PFSK-1 (cell line): ENCODE measurements around the gene HOXC11.

Experiments used
- FOXP2 ChIP-seq: optimal IDR thresholded peaks from 2 replicates; pipeline ENCODE3; 2011; ENCODE audit warnings: borderline replicate concordance, control low read depth, inconsistent platforms; ENCODE audit not compliant: insufficient read depth; ENCODE audit errors: extremely low read length, extremely low read depth
- POLR2AphosphoS5 ChIP-seq: IDR thresholded peaks from 2 replicates; pipeline ENCODE4 v1.6.1; 2012; ENCODE audit warnings: low read depth, mild to moderate bottlenecking, control low read depth, low read length, moderate library complexity
- REST ChIP-seq, 2 experiments: IDR thresholded peaks; 2 replicates each; pipeline versions ENCODE4 v1.6.1 to v1.8.0; 2011 to 2012; ENCODE audit warnings: low read depth in 2 of 2, low read length in 2 of 2, control low read depth in 1 of 2, inconsistent platforms in 1 of 2, mild to moderate bottlenecking in 1 of 2, moderate library complexity in 1 of 2; ENCODE audit not compliant: insufficient read depth in 1 of 2
- SIN3A ChIP-seq: IDR thresholded peaks from 2 replicates; pipeline ENCODE4 v1.6.1; 2012; ENCODE audit warnings: mild to moderate bottlenecking, low read length, moderate library complexity, borderline replicate concordance; ENCODE audit not compliant: insufficient read depth
- TAF1 ChIP-seq: IDR thresholded peaks from 2 replicates; pipeline ENCODE4 v1.6.1; 2012; ENCODE audit warnings: low read length, control low read depth, borderline replicate concordance; ENCODE audit not compliant: insufficient read depth

Gene HOXC11

GRCh38 chr12:53975064-53975471 is 2.1 kb downstream of the HOXC11 start:
- TF ChIP-seq TAF1 (no peak), REST (IDR thresholded peaks at IDR 0.05; ENCODE audit: insufficient read depth in 1 of 2, low read depth in 2 of 2, low read length in 2 of 2) (no peak), SIN3A (no peak), FOXP2 (no peak), POLR2AphosphoS5 (no peak)

GRCh38 chr12:53975479-53976152 is 2.7 kb downstream of the HOXC11 start:
- TF ChIP-seq TAF1, result no peak
- no peak for TF ChIP-seq POLR2AphosphoS5
- no peak for TF ChIP-seq FOXP2
- TF ChIP-seq REST (IDR thresholded peaks at IDR 0.05; ENCODE audit: insufficient read depth in 1 of 2, low read depth in 2 of 2, low read length in 2 of 2), result no peak
- TF ChIP-seq SIN3A, result no peak

GRCh38 chr12:53976172-53976822 is 3.4 kb downstream of the HOXC11 start:
- no peak for TF ChIP-seq SIN3A
- no peak for TF ChIP-seq POLR2AphosphoS5
- TF ChIP-seq TAF1, result no peak
- TF ChIP-seq REST (IDR thresholded peaks at IDR 0.05; ENCODE audit: insufficient read depth in 1 of 2, low read depth in 2 of 2, low read length in 2 of 2), result no peak
- no peak for TF ChIP-seq FOXP2

GRCh38 chr12:53976823-53977595 is 4.1 kb downstream of the HOXC11 start:
- TF ChIP-seq SIN3A (no peak), TAF1 (no peak), REST (IDR thresholded peaks at IDR 0.05; ENCODE audit: insufficient read depth in 1 of 2, low read depth in 2 of 2, low read length in 2 of 2) (no peak), POLR2AphosphoS5 (no peak), FOXP2 (no peak)
